Islet of Langerhans (tissue), 1 donor: Measurements from ENCODE around the gene NCEH1.
"Not testable (repeated sequence)": the region's sequence is repeated elsewhere in the genome, so short reads cannot be mapped to it uniquely, and the experiment has no call there.

ENCODE experiments used
- FAIRE-seq: peaks from one replicate; lab custom pipeline; 2011; peaks lifted over from hg19 to GRCh38; lab: Jason Lieb, UNC

Gene NCEH1

DNA sequence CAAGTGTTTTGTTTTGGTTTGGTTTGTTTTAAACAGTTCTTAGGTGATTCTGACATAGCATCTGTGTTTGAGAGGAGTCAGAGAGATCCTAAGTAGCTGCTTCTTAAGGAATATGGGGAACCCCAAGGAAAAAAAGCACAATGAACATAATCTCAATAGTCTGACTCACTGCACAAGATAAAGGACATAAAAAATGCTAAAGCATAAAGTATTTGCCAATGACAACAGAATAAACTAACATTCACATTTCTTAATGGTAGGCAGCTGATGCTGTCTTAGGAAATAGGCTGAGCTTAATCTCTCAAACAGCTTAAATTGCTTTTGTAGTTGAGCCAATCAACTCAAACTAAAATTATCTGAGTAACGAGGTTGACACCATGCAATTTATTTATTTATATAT lies 2.9 kb downstream of the NCEH1 start:
- no peak for FAIRE-seq

- no peak for FAIRE-seq
Observed at GRCh38 chr3:172707030-172707429, 3.8 kb downstream of the NCEH1 start.

- FAIRE-seq = no peak
Observed at GRCh38 chr3:172705170-172705569, 5.7 kb downstream of the NCEH1 start.

GRCh38 chr3:172704001-172704400 lies 6.9 kb downstream of the NCEH1 start:
- FAIRE-seq = no peak

- FAIRE-seq = not testable (repeated sequence)
Observed at GRCh38 chr3:172702731-172703130, 8.1 kb downstream of the NCEH1 start.

DNA sequence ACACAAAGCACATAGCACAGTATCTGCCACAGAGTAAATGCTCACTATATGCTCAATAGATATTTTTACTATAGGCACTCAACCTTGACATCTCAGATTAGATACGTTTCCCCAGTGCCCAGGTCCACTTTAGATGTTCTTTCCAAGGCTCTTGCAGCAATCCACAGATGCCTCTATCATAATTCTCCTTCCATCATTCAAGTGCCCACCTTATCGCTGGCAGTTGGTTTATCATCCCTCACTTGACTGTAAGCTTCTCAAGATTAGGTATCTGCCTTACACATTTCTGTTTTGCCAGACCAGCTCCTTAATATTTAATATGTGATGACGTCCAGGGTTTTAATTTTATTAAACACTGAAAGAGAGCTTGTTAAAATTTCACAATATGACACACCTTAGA lies 8.6 kb downstream of the NCEH1 start:
- FAIRE-seq = no peak

GRCh38 chr3:172701751-172702150 lies 9.1 kb downstream of the NCEH1 start:
- FAIRE-seq = no peak

- no peak for FAIRE-seq
Observed at GRCh38 chr3:172700936-172701455, 9.9 kb downstream of the NCEH1 start.

- no peak for FAIRE-seq
Observed at GRCh38 chr3:172700256-172700655, 10.6 kb downstream of the NCEH1 start.

- no peak for FAIRE-seq
Observed at GRCh38 chr3:172699031-172699430, 11.8 kb downstream of the NCEH1 start.

DNA sequence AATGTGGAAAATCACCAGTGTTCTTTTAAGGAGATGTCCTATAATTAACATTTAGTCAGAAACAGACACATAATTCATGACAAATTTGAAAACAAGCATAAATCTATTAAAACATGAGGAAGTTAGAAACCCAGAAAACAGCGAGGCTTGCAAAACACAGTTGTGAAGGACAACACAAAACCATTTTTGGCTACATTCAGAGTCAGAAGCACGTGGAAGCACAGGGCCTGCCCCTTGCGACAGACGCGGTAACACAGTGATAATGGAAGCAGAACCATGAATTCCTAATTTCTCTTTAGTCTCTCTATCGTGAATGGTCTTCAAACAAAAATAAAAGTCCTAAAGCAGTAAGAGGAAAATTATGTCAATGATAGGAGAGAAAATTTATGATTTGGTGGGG lies 12.2 kb downstream of the NCEH1 start:
- FAIRE-seq = peak; percentile 13

DNA sequence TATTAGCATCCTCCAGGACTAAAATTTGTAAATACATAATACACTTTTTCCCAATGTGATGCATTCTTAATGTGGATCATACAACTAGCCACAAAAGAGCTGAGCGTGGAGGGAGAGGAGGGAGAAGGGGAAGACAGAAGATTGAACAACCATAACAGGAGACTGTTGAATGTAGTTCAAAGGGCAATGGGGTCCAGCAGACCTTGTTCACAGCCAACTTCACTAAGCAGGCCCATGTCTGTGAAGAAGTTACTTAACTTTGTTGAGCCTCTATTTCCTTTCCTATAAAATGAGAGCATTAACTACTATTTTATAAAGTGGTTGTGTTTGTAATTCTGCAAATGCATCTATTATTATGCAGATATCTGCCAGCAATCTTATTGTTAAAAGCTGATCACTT lies 13.3 kb downstream of the NCEH1 start:
- no peak for FAIRE-seq

DNA sequence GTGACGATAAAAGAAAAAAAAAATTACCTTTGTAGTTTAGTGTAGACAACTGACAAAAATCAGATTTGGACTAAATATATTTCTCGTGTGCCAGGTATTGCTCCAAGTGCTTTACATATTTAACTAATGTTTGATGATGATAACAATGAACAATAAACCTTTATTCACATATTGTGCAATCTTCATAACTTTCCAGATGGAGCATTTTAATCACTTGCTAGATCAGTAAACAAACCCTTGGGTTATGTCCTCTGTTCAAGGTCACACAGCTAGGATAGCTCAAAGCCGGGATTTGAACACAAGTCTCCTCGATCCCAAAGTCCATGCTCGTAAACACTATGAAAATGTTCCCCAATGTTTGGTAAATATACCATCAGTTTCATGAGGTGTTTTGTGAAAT lies 14.5 kb downstream of the NCEH1 start:
- FAIRE-seq = no peak

DNA sequence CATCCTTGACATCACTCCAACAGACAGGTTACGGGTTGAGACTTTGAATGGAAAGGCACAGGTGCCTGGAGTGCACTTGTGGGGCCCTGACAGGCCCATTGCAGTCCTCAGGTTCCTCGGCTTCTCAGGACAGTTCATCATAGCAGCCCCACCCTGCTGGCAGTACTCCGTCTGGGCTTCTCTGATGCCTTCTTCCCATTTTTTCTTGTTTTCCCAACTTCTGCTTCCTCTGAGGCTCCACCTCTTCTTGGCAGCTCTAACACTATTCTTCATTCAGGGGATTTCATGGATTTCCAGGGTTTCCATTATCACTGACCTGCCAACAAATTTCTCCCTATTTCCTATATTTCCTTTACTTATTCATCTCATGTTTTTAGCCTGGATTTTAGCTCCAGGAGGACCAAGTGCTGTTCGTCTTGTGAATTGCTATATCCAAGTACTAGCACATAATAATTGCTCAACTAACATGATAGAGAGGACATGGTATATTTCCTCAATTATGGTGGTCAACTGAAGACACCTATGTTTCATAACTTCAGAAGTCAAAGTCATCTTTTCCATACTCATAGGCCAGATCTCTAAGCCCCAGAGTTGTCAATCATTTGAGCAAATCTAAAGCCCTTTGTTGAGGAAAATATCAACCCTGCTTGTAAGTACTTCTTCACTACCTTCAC lies 16.2 kb downstream of the NCEH1 start:
- FAIRE-seq = no peak

- no peak for FAIRE-seq
Observed at GRCh38 chr3:172692751-172693338, 18.0 kb downstream of the NCEH1 start.

GRCh38 chr3:172690936-172691335 lies 19.9 kb downstream of the NCEH1 start:
- FAIRE-seq = no peak

DNA sequence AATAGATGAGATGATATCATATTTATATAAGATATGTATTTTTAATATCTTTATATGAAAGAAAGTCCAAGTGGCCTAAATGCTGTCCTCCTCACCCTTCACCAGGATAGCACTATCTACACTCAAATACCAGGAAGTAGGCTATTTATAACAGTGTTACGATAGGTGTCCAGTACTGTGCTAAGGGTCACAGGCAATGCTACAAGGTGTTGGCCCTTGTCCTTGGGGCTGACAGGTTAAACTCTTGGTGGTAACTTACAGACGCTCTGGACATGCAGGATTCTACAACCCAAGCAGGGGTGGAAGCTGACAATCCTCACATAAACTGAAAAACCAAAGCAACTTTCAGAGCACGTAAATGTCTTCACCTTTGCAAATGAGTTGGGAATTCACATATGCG lies 22.3 kb downstream of the NCEH1 start:
- FAIRE-seq = no peak

DNA sequence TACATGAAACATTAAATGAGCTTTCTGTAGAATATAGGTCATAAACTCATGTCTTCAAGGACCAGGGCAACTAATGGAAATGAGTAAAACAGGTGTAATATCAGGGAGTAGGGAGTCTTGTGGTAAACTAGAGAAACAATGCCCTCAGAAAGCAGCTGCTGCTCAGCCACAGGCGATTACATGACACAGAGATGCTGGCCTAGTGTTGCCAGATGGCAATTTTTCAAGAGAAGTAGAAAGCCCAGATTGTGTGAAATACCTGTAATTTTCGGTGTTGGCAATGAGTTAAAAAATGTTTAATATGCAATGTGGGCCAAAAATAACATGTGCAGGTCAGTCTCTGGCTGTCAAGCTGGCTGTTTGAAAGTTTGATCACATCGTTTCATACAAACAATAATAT lies 23.4 kb downstream of the NCEH1 start:
- no peak for FAIRE-seq

DNA sequence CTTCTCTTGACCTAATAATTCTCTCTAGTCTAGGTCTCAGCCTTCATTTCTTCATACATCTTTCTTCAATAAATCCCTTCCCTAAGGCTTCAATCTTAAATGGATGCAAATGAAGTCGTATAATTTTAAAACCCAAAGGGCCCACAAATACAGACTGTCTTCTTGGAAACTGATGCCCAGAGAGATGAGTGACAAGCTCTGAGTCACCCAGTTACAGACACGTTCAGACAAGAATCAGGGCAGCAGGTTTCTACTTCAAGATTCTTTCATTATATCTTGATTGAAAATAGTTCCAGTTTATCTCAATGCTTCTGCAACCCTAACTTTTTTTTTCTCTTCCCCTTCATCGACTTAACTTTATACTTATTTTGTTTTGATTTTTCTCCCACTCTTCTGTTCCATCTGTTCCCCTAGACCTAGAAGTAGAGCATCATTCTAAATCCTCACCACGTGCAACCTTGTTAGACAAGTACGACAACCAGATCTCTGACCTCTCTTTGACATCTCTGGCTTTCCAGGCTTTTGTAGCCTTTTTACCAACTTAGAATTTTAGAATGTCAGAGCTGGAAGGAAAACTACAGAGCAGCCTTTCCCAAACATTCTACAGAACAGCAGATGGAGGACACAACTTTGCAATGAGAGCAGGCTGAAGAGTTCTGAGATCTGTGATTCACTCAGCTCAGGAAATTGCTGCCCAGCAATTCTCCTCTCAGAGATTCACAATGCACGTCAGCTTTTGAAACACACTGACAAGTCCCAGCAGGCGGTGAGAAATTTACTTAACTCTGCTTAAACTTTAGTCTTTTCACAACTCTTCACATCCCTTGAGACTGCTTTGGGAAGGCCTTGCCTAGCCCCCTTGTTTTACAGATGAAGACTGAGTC lies 25.3 kb downstream of the NCEH1 start:
- no peak for FAIRE-seq

GRCh38 chr3:172680684-172681083 lies 30.2 kb downstream of the NCEH1 start:
- no peak for FAIRE-seq

- FAIRE-seq = no peak
Observed at GRCh38 chr3:172679599-172679998, 31.3 kb downstream of the NCEH1 start.

DNA sequence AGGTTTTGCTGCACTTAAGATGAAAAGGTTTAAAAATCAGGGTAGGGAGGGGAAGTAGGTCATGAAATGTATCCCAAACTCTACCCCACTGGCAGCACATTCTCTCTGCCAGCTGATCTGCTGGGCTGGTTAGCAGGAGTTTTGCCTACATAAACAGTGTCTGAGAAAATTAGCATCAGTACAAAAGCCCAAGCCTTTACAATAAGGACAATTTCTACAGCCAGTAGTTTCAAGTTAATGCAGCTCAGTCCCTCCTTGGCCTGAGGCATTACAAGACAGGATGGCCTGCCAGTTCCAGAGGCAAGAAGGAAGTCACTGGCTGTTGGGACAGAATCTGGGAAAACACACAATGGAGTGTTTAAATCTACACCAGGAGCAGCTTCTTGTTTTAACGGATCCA lies 32.8 kb downstream of the NCEH1 start:
- FAIRE-seq = no peak
